ENCODE results near the gene IGFN1. TPM values are rescaled to one million over a fixed set of nuclear protein-coding genes. Genes with fewer than 3 reads are reported as not detected.

The IGFN1 gene
- total RNA-seq, 4 donors from 2014 or later = 0.14 TPM; not detected in 3

GRCh38 chr1:201213106-201213770, 22.6 kb downstream of the IGFN1 start:
- H3K4me1 ChIP-seq = no peaks in the 10 kb centered on the region
- in situ Hi-C loops (cut with MboI; ENCODE audit: low pct_ligation_motif_present in 1 of 4, low pct_unique_long_range_greater_than_20kb in 1 of 4, low sequenced_read_pairs in 3 of 4) = no loop called here
- no peaks in the 10 kb centered on the region for H3K36me3 ChIP-seq
- H3K27me3 ChIP-seq = peaks cover 11% of the 10 kb centered on the region
- TF ChIP-seq EP300 (IDR thresholded peaks at IDR 0.05; ENCODE audit: low read depth) = no peak
- no peak for TF ChIP-seq POLR2AphosphoS5 (IDR thresholded peaks at IDR 0.05)
- TF ChIP-seq, protein P1, sequence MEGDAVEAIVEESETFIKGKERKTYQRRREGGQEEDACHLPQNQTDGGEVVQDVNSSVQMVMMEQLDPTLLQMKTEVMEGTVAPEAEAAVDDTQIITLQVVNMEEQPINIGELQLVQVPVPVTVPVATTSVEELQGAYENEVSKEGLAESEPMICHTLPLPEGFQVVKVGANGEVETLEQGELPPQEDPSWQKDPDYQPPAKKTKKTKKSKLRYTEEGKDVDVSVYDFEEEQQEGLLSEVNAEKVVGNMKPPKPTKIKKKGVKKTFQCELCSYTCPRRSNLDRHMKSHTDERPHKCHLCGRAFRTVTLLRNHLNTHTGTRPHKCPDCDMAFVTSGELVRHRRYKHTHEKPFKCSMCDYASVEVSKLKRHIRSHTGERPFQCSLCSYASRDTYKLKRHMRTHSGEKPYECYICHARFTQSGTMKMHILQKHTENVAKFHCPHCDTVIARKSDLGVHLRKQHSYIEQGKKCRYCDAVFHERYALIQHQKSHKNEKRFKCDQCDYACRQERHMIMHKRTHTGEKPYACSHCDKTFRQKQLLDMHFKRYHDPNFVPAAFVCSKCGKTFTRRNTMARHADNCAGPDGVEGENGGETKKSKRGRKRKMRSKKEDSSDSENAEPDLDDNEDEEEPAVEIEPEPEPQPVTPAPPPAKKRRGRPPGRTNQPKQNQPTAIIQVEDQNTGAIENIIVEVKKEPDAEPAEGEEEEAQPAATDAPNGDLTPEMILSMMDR (IDR thresholded peaks at IDR 0.05) = no peak
- TF ChIP-seq POLR2A (IDR thresholded peaks at IDR 0.05) = no peak
- intact Hi-C loops (cut with DNase I; ENCODE audit: low total_unique reads) = no loop called here
- WGBS, 2 donors (ENCODE audit: low coverage in 1 of 2) = 63 to 81% methylated on average over 2 to 6 of the region's 6 CpGs
- no peak overlapping the region for H3K27ac ChIP-seq
- no peak overlapping the region for H3K4me3 ChIP-seq
- no peaks in the 10 kb centered on the region for H3K9me3 ChIP-seq
- no peak for DNase-seq

GRCh38 chr1:201213926-201214325, 23.3 kb downstream of the IGFN1 start:
- Histone ChIP-seq H3K27ac (no peak overlapping the region), H3K4me1 (no peaks in the 10 kb centered on the region), H3K4me3 (no peak overlapping the region), H3K9me3 (no peaks in the 10 kb centered on the region), H3K27me3 (peaks cover 11% of the 10 kb centered on the region), H3K36me3 (no peaks in the 10 kb centered on the region)
- no peak for DNase-seq
- in situ Hi-C loops (cut with MboI; ENCODE audit: low pct_ligation_motif_present in 1 of 4, low pct_unique_long_range_greater_than_20kb in 1 of 4, low sequenced_read_pairs in 3 of 4) = no loop called here
- intact Hi-C loops (cut with DNase I; ENCODE audit: low total_unique reads) = loop anchor here (1.0 kb wide), 1 partner anchor 38 kb away; no protein-coding TSS in a partner anchor
- no peak for TF ChIP-seq POLR2AphosphoS5 (IDR thresholded peaks at IDR 0.05)
- TF ChIP-seq EP300 (IDR thresholded peaks at IDR 0.05; ENCODE audit: low read depth) = no peak
- no peak for TF ChIP-seq POLR2A (IDR thresholded peaks at IDR 0.05)
- TF ChIP-seq, protein P1 (IDR thresholded peaks at IDR 0.05) = no peak
- 83% methylated on average over 5 of the region's 7 CpGs; no CpG with 5 or more reads in 1 of the 2 donors for WGBS, 2 donors (ENCODE audit: low coverage in 1 of 2)

DNA sequence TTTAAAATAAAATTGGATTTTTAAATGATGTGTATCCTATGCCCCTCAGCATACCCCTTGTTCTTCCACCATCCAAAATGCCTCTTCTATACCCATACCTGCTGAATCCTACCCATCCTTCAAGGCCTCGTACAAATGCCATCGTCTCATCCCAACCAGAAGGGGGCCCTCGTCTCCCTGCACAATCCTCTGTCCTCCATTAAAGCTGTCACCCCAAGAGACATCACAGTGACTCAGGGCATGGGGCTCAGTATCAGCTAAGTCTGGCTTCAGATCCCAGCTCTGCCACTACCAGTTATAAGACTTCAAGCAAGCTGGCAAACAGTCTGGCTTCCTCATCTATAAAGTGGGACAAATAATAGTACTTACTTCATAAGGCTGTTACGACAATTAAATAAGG, 23.8 kb downstream of the IGFN1 start:
- in situ Hi-C loops (cut with MboI; ENCODE audit: low pct_ligation_motif_present in 1 of 4, low pct_unique_long_range_greater_than_20kb in 1 of 4, low sequenced_read_pairs in 3 of 4) (no loop called here), intact Hi-C loops (cut with DNase I; ENCODE audit: low total_unique reads) (loop anchor here (1.0 kb wide), 1 partner anchor 38 kb away; no protein-coding TSS in a partner anchor)
- Histone ChIP-seq H3K4me3 (no peak overlapping the region), H3K27me3 (peaks cover 11% of the 10 kb centered on the region), H3K4me1 (no peaks in the 10 kb centered on the region), H3K27ac (no peak overlapping the region), H3K9me3 (no peaks in the 10 kb centered on the region), H3K36me3 (no peaks in the 10 kb centered on the region)
- WGBS, 2 donors (ENCODE audit: low coverage in 1 of 2) = 70 to 78% methylated on average over 4 of the region's 4 CpGs
- DNase-seq = no peak
- TF ChIP-seq, protein P1 (IDR thresholded peaks at IDR 0.05) = no peak
- TF ChIP-seq POLR2AphosphoS5 (IDR thresholded peaks at IDR 0.05) (no peak), POLR2A (IDR thresholded peaks at IDR 0.05) (no peak), EP300 (IDR thresholded peaks at IDR 0.05; ENCODE audit: low read depth) (no peak)

- Histone ChIP-seq H3K9me3 (no peaks in the 10 kb centered on the region), H3K27ac (no peak overlapping the region), H3K4me1 (no peaks in the 10 kb centered on the region), H3K27me3 (peaks cover 11% of the 10 kb centered on the region), H3K4me3 (no peak overlapping the region), H3K36me3 (no peaks in the 10 kb centered on the region)
- TF ChIP-seq POLR2AphosphoS5 (IDR thresholded peaks at IDR 0.05) = no peak
- no peak for TF ChIP-seq POLR2A (IDR thresholded peaks at IDR 0.05)
- TF ChIP-seq, protein P1 (IDR thresholded peaks at IDR 0.05) = no peak
- TF ChIP-seq EP300 (IDR thresholded peaks at IDR 0.05; ENCODE audit: low read depth) = no peak
- in situ Hi-C loops (cut with MboI; ENCODE audit: low pct_ligation_motif_present in 1 of 4, low pct_unique_long_range_greater_than_20kb in 1 of 4, low sequenced_read_pairs in 3 of 4) (no loop called here), intact Hi-C loops (cut with DNase I; ENCODE audit: low total_unique reads) (loop anchor here (1.0 kb wide), 1 partner anchor 39 kb away; no protein-coding TSS in a partner anchor)
- WGBS, 2 donors (ENCODE audit: low coverage in 1 of 2) = 80 to 87% methylated on average over 3 to 5 of the region's 5 CpGs
- no peak for DNase-seq
These were observed 24.3 kb downstream of the IGFN1 start for GRCh38 chr1:201214886-201215285.

All from transverse colon (tissue), 4 donors.